GM21381 (cell line): ENCODE results near the gene OBP2B.
"Not testable (repeated sequence)": the region's sequence is repeated elsewhere in the genome, so short reads cannot be mapped to it uniquely, and the experiment has no call there.

Experiments used
- ATAC-seq: cut with Tn5 transposase; IDR thresholded peaks from one replicate; pipeline ENCODE4 v1.9.1; 2021; ENCODE audit warnings: mild to moderate bottlenecking, moderate library complexity; ENCODE audit not compliant: unreplicated experiment

OBP2B gene

DNA sequence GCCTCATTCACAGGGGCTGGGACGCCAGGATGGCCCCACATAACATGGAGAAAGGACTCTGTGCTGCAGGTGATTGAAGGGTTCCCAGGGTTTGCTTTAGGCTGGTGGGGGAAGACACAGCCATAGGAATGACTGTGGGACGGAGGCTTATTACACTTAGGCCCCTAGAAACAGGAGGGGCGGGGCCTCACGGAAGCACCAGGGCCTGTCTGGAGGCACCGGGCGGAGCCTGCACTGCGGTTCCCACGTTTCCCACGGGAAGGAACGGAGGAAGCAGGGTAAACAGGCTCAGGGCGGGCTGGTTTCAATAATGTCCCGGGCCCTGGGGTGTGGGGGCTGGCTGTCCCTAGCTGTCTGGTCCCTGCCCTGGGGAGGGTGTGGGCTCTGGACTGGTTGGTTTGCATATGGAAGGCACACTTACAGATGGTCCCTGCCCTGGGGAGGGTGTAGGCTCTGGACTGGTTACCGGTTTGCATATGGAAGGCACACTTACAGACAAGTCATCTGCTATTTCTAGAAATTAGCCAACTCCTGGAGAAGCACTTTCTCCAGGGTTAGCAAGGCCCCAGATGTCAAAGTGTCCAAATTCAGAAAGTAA, 14.2 kb upstream of the OBP2B start:
- ATAC-seq, result not testable (repeated sequence)

DNA sequence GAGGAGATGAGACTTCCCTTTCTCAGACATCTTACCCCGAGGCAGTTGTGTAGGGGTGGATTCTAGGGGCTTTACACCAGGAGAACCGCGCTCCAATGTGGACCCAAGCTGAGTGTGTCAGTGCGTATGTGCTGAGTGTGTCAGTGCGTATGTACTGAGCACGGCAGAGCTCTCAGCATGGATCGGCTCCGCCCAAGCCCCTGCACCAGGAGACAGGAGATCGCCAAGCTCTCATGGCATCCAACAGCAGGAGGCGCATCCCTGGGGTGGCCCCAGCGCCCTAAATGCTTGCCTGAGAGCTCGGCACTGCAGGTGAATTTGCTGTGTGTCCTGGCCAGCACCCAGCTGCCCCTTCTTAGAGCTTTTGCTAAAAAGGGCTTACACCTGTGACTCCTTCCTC, 12.9 kb upstream of the OBP2B start:
- ATAC-seq, result not testable (repeated sequence)

DNA sequence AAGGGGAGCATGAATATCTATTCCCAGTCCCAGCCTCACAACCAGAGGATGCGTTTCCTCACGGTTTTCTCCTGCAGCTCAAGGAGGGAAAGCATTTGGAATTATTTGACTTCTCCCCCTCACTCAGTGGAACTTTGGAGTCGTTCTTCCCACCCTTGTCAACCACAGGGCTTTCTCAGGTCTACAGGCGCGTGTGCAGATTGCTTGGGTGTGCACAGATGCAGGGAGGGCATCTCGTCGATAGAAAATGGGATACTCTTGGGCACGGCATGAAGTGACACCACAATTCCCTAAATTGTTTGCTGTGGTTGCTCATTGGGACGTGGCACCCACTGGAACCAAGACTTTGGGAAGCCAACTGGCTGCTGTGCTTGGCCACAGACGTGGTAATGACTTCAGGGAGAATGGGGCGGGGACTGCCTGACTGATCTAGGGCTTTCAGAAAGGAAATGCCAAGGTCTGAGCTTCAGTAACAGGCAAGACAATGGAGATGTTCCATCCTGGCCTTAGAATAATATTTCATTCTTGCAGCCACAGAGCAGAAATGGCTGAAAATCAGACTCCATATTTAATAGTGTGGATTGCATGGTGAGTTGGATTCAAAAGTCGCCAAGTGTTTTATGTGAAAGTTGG, 12.2 kb upstream of the OBP2B start:
- ATAC-seq, result no peak

DNA sequence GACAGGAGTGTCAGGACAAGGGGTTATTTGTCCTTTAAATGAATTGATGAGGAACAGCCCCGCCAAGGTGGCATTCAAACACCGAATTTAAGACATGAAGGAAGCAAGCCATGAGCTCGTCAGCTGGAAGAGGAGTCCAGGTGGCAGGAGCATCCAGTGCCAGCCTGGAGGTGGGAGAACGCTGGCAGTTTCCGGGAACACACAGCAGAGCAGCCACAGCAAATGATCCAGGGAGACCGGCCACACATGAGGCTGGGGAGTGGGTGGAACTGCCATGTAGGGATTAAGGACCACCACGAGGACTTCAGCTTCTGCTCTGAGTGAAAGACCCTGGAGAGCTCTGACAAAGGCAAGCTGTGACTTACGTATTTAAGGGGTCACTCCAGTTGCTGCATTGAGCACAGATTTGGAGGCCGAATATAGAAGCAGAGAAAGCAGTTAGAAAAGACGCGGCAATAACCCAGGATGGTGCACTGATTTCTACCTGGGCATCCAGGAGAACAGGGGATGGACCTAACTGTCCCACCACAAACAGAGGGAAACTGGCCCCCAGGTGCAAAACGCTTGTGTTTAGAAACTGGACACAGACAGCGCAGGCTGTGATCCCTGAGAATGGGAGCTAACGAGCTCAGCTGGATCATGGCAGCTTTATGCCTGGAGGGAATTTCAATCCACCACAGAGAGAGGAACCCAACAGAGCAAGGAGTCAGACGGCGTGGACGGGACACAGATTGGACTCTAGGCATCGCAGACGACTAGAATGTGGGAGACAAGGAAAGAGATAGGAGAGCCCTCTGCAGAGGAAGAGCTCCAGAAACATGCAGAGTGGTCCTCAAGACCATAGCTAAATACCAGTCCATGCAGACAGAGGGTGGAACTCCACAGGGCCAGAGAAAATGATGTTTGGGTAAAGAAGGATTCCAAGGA, 9.3 kb upstream of the OBP2B start:
- ATAC-seq, result not testable (repeated sequence)

DNA sequence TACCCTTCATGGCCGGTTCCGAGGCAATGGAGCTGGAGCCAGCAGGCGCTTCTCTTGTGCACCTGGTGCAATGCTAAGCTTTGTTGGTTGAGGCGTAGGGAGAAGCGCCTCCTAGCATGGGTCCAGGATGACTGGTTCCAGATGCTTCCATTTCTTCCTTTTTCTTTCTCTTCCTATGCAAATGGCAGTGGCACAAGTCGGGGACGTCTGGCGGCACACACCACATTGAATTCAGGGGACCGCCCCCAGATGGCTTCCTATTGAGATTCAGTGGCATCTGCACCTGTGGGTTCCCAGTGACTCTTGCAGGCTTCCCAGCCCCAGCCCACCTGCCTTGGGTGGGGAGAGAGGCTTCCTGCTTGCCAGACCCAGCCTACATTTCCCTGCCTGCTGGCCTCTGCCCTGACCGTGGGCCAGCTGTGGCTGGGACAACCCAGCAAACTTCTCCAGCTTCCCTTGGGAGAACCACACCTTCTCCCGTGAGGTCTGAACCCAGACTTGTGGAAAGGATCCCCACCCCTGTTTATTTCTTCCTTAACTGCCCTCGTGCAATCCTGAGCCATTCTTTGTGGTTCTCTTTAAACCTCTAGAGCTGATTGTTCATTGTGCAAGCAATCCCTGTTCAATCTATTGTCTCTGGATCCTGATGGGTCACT, 8.4 kb upstream of the OBP2B start:
- ATAC-seq, result not testable (repeated sequence)

DNA sequence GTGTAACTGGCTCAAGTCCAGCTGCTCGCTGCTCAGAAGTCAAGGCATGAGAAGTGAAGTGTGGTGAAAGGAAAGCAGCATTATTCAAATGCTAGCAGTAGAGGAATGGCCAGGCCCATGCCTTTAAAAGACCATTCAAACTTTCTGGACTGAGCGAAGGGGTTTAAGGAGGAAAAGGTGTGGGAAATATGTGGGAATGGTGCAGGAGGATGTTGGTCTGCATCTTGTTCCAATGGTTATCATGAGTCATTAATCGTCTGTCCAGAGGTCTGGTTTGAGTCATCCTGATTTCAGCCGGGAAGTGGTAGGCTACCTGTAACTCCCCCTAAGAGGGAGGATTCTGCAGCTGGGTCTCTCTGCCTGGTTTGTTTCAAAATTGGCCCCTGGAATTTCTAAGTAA, 5.2 kb upstream of the OBP2B start:
- not testable (repeated sequence) for ATAC-seq

DNA sequence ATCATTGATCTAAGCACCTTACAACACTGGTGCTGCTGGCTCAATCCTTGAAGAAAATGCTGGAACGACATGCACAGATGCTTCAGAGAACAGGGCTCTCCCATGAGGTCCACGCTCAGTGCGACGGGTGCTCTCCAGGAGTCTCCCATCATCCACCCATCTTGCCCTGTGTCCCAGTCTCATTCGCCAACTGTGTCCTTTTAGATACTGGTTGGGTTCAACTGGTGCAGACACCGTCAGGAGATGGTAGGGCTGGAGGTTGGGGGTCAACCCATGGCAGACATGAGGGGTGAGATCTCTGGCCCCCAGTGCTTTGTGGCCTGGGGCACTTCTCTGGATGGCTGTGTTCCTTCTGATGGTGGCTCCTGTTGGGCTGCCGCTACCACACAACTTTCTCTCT, 1.6 kb upstream of the OBP2B start:
- no peak for ATAC-seq

DNA sequence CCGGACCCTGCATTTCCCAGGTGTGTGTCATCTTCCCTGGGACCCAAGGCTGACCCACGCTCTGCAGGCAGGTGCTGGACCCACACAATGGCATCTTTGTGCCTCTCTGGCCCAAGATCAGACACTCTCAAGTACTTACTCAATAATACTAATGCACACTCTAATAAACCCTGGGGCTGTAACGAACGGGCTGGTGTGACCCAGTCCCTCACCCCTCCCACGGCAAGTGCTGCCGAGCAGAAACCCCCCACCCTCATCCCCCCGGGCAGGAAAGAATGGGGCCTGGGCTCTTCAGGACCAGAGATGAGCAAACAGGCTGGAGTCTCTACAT, 1.1 kb upstream of the OBP2B start:
- ATAC-seq, result no peak

DNA sequence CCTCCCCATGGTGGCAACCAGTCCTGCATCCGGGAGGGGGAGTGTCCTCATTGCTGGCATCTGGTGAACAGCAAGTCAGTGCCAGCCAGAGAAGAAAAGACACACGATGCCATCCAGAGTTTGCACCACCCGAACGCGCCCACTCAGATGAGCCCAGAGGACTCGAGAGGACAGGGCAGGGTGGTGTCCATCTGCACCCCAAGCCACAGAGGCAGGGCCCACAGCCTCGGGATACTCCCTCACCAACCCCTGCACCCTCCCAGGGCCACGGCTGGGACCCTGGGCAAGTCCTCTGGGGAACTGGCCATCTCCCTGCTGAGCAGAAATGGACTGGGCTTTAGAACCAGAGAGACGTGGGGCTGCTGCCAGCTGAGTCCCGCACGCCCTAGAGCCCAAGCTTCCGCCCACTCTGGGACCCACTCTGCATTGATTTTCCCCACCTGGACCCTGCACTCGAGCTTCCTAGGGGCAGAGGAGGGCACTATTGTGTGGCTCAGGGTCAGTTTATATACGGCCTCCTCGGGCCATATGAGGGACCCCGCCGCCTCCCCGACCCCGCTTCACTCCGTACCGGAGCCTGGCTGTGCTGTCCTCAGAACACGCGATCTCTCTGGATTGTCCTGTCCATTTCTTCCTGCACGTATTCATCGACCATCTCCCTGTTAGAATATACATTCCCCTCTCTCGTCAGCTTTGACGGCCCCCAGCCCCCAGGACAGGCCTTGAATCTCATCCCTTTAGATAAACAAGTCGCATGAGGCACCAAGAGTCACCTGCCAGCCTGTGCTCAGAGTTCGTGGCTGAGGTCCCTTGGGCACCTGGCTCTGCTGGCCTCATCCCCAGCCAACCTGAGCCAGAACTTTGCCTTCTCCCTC, 514 bp upstream of the OBP2B start:
- not testable (repeated sequence) for ATAC-seq

DNA sequence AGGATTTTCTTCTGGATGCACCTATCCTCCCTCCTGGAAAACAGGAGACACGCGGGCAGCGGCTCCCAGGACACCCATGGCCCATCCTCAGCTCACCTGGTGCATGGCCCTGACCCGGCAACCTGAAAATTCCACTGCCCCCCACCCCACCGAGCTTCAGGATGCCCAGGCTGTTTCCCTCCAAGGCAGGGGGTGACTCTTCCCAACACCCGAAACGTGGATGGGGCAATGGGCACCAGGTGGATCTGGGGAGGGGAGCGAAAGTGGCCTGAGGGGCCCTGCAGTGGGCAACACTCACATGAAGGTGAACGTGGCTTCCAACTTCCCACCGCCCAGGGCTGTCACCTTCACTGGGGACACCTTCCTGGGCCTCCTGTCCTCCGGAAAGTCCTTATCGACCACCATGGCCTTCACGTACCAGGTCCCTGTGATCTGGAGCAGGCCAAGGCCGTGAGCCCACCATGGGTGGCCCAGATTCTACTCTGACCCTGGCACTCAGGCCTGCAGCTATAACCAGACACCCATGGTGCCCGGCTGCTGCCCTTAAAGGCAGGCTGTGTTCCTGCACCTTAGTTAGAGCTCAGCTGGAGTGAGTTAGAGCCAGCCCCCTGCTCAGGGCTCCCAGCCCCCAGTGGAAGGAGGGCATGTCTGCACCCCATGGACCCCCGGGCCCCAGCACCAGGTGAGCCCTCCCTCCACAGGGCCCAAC, 725 bp downstream of the OBP2B start:
- ATAC-seq, result not testable (repeated sequence)

DNA sequence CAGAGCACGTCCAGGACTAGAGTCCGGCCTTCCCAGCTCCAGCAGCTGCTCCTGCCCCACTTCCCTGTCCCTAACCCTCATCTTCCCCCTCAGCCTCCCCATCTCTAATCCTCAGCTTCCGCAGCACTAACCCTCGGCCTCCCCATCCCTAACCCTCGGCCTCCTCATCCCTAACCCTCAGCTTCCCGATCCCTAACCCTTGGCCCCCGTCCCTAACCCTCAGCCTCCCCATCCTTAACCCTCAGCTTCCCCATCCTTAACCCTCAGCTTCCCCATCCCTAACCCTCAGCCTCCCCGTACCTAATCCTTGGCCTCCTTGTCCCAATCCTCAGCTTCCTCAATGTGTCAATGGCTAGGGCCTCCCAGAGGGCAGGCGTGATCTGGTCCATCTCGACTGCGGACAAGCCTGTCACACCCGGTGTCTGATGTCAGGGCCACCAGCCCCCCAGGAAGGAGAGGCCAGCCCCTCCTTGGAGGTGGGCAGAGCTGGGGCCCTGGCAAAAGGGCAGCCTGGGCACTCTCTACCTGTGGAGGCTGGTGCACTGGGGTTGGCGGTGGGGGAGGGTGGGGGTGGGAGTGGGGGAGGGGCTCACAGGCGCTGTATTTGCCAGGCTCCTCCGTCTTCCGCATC, 1.4 kb downstream of the OBP2B start:
- ATAC-seq, result no peak

DNA sequence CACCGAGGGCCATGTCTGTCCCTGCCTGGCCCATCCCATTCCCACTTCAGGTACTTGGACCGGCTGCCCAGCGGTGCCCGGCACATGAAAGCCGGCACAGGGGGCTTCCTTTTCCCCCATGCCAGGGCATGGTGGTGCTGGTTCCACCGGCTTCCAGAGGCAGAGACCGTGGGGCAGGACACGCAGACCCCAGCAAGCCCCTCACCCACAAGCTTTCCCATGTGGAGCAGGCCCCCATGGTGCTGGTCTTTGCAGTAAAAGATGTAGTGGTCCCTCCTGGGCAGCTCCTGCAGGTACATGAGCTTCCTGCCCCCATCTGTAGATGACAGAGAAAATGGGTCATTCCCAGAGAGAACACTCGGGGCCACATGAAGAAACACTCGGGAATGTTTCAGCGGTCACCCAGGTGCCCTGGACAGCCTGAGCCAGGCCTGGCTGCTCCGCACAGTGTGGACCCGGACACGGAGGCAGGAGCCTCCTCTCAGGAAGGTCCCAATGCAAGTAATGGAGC, 2.0 kb downstream of the OBP2B start:
- ATAC-seq, result no peak

DNA sequence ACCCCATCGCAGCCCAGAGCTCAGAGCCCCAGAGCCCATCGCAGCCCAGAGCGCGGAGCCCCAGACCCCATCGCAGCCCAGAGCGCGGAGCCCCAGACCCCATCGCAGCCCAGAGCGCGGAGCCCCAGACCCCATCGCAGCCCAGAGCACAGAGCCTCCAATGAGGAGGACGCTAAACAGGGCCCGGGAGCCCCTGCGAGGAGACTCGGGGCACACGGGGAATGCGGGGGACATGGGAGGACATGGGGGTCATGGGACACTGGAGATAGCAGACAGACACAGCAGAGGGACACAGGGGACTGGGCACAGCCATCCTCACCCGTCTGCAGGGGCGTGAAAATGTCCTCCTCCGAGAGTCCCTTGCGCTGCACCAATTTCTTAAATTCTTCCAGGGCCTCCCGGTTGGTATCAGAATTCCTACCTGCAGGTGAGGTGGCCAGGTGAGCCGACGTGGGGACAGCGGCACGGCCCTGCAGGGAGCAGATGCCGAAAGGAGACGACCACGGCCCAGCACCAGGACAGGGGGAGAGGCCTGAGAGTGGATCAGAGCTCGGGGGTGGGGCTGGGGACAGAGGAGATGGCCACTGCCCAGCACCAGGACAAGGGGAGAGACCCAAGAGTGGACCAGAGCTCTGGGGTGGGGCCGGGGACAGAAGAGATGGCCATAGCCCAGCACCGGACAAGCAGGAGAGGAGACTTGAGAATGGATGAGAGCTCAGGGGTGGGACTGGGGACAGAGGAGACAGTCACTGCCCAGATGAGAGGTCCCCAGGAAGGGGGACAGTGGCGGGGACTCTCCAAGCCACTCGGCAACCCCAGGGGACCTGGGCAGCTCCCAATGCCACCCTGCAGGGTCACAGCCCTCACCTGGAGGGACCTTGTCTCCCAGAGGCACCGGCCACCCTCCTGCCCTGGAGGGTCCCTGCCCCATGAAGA, 2.8 kb downstream of the OBP2B start:
- no peak for ATAC-seq

DNA sequence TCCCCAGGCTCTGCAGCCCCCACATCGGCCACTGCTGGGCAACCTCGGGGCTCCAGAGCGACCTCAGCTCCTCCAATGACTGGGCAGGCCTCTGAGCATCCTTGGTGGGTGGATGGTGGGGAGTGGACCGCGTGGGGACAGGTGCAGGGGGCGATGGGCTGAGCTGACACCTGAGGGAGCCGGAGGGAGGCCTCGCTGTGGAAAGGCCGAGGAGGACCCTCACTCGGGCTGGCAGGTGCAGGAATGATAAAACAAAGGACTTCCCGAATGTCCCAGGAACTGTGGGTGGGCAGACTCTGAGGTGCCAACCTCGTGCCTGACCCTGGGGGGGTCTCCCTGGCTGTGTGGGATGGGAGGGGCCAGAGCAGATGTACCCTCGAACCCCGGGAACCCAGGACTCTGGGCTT, 3.6 kb downstream of the OBP2B start:
- not testable (repeated sequence) for ATAC-seq

DNA sequence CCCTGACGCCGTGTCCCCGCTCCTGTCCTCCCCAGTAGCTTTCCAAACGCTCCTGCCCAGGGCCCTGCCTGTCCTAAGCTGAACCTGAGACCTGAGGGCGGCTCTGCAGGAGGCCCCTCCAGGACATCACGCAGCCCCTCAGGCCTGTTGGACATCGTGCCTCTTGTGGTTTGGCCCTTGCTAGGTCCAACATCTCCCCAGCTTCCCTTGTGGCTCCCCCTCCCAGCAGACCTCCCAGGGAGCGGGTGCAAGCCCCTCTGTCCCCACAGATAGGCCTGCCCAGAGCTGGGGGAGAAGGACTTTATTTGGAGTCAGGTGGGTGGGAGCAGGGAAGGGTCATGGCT, 4.1 kb downstream of the OBP2B start:
- no peak for ATAC-seq

DNA sequence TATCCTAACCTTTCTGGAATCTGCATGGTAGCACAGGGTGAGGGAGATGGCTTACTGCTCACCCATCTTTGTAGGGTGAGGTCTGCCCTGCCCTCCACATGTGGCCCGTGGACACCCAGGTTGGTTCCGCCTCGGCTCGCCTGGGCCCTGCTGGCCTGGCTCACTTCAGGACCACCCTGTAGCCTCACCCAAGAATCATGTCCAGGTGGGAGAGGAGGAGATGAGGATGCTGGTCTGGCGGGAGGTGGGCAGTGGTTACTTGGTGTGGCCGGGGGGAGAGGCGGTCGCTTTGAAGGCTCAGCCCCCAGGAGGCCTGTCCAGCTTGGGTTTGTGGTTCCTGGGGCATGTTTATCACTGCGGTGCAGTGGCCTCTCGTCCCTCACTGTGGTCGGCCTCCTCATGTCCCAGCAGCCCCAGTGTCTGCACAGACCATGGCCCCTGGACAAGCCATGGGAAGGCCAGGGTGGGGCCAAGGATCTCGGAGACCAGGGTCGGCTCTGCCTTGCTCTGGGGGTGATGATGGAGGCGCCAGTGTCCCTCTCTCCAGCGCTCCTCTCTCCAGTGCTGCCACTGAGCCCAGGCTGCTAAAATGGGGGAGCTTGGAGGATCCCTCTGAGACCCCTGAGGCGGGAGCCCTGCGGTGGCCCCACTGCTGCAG, 4.6 kb downstream of the OBP2B start:
- no peak for ATAC-seq

DNA sequence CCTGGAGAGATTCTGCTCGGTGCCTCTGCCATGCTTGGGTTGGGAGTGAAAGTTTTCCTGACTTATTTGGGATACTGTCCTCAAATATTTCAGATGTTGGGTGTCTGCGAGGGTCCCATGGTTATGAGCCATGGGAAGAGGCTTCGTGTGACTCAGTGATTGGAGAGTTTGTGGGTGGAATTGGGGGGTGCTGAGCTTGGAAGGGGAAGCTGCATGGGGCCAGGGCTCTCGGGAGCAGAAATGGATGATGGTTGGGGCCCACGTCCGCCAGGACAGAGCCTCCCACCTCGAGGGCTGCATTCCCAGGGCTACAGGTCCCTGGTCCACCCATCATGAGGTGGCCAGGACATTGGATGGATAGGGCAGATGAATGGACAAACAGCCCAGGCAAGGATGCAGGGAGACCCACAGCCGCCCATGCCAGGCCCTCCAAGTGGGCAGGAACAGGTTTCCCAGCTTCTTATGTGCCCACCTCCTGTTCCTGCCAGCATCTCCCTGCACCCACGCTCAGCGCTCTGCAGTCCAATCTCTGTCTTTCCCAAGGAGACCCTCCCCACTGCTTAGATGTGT, 5.5 kb downstream of the OBP2B start:
- ATAC-seq, result no peak
